ENCODE results near the gene ZFP1. TPM values are rescaled to one million over a fixed set of nuclear protein-coding genes. Genes with fewer than 3 reads are reported as not detected.
"Not testable (repeated sequence)": the region's sequence is repeated elsewhere in the genome, so short reads cannot be mapped to it uniquely, and the experiment has no call there.

ZFP1 gene
- total RNA-seq, 1 donor from 2014 or later = 17.0 TPM

GRCh38 chr16:75127713-75128415, 20.5 kb upstream of the ZFP1 start:
- Mint-ChIP-seq H3K27me3 (ENCODE audit: unreplicated experiment) (no peaks in the 10 kb centered on the region), H3K27ac (ENCODE audit: unreplicated experiment) (no peak overlapping the region), H3K4me1 (ENCODE audit: unreplicated experiment) (peaks cover 2% of the 10 kb centered on the region), H3K36me3 (ENCODE audit: unreplicated experiment) (no peaks in the 10 kb centered on the region), H3K9me3 (ENCODE audit: unreplicated experiment) (no peaks in the 10 kb centered on the region), H3K4me3 (ENCODE audit: unreplicated experiment) (no peak overlapping the region)
- no peak for DNase-seq (ENCODE audit: extremely low spot score, unreplicated experiment)
- TF ChIP-seq CTCF (IDR thresholded peaks at IDR 0.05) = no peak

- not testable (repeated sequence) for DNase-seq (ENCODE audit: extremely low spot score, unreplicated experiment); H3K36me3 Mint-ChIP-seq (ENCODE audit: unreplicated experiment); H3K4me1 Mint-ChIP-seq (ENCODE audit: unreplicated experiment); H3K4me3 Mint-ChIP-seq (ENCODE audit: unreplicated experiment); H3K9me3 Mint-ChIP-seq (ENCODE audit: unreplicated experiment); H3K27me3 Mint-ChIP-seq (ENCODE audit: unreplicated experiment); H3K27ac Mint-ChIP-seq (ENCODE audit: unreplicated experiment)
These were observed 18.7 kb upstream of the ZFP1 start for GRCh38 chr16:75129421-75130149.

- no peak for DNase-seq (ENCODE audit: extremely low spot score, unreplicated experiment)
- no peak overlapping the region for H3K4me3 Mint-ChIP-seq (ENCODE audit: unreplicated experiment)
- peaks cover 2% of the 10 kb centered on the region for H3K27me3 Mint-ChIP-seq (ENCODE audit: unreplicated experiment)
- H3K36me3 Mint-ChIP-seq (ENCODE audit: unreplicated experiment) = no peaks in the 10 kb centered on the region
- H3K27ac Mint-ChIP-seq (ENCODE audit: unreplicated experiment) = no peak overlapping the region
- peaks cover 2% of the 10 kb centered on the region for H3K4me1 Mint-ChIP-seq (ENCODE audit: unreplicated experiment)
- TF ChIP-seq CTCF (IDR thresholded peaks at IDR 0.05) = no peak
- H3K9me3 Mint-ChIP-seq (ENCODE audit: unreplicated experiment) = no peaks in the 10 kb centered on the region
These were observed 18.1 kb upstream of the ZFP1 start for GRCh38 chr16:75130150-75130771.

- Mint-ChIP-seq H3K27ac (ENCODE audit: unreplicated experiment) (no peak overlapping the region), H3K27me3 (ENCODE audit: unreplicated experiment) (peaks cover 3% of the 10 kb centered on the region), H3K4me1 (ENCODE audit: unreplicated experiment) (peaks cover 2% of the 10 kb centered on the region), H3K4me3 (ENCODE audit: unreplicated experiment) (no peak overlapping the region), H3K36me3 (ENCODE audit: unreplicated experiment) (no peaks in the 10 kb centered on the region), H3K9me3 (ENCODE audit: unreplicated experiment) (no peaks in the 10 kb centered on the region)
- DNase-seq (ENCODE audit: extremely low spot score, unreplicated experiment) = peak; percentile 38
- no peak for TF ChIP-seq CTCF (IDR thresholded peaks at IDR 0.05)
These were observed 17.2 kb upstream of the ZFP1 start for GRCh38 chr16:75131081-75131480.

GRCh38 chr16:75138233-75138632, 10.1 kb upstream of the ZFP1 start:
- Mint-ChIP-seq H3K36me3 (ENCODE audit: unreplicated experiment) (no peaks in the 10 kb centered on the region), H3K27me3 (ENCODE audit: unreplicated experiment) (peaks cover 3% of the 10 kb centered on the region), H3K4me1 (ENCODE audit: unreplicated experiment) (peaks cover 7% of the 10 kb centered on the region), H3K4me3 (ENCODE audit: unreplicated experiment) (no peak overlapping the region), H3K27ac (ENCODE audit: unreplicated experiment) (no peak overlapping the region), H3K9me3 (ENCODE audit: unreplicated experiment) (no peaks in the 10 kb centered on the region)
- TF ChIP-seq CTCF (IDR thresholded peaks at IDR 0.05) = no peak
- DNase-seq (ENCODE audit: extremely low spot score, unreplicated experiment) = no peak
